ENCODE data around the gene LRR1. TPM values are rescaled to one million over a fixed set of nuclear protein-coding genes. Genes with fewer than 3 reads are reported as not detected.

Gene LRR1, protein sequence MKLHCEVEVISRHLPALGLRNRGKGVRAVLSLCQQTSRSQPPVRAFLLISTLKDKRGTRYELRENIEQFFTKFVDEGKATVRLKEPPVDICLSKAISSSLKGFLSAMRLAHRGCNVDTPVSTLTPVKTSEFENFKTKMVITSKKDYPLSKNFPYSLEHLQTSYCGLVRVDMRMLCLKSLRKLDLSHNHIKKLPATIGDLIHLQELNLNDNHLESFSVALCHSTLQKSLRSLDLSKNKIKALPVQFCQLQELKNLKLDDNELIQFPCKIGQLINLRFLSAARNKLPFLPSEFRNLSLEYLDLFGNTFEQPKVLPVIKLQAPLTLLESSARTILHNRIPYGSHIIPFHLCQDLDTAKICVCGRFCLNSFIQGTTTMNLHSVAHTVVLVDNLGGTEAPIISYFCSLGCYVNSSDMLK
- total RNA-seq = 10 to 100 TPM in 3 of 5 donors, 1 to 10 TPM in 2; 7.6 to 15.7 (median 11.4) TPM
- 12.0 TPM for total RNA-seq (2013)
- 6.7 to 49.3 (median 13.1) reads per million in 29 experiments for total RNA-seq

DNA sequence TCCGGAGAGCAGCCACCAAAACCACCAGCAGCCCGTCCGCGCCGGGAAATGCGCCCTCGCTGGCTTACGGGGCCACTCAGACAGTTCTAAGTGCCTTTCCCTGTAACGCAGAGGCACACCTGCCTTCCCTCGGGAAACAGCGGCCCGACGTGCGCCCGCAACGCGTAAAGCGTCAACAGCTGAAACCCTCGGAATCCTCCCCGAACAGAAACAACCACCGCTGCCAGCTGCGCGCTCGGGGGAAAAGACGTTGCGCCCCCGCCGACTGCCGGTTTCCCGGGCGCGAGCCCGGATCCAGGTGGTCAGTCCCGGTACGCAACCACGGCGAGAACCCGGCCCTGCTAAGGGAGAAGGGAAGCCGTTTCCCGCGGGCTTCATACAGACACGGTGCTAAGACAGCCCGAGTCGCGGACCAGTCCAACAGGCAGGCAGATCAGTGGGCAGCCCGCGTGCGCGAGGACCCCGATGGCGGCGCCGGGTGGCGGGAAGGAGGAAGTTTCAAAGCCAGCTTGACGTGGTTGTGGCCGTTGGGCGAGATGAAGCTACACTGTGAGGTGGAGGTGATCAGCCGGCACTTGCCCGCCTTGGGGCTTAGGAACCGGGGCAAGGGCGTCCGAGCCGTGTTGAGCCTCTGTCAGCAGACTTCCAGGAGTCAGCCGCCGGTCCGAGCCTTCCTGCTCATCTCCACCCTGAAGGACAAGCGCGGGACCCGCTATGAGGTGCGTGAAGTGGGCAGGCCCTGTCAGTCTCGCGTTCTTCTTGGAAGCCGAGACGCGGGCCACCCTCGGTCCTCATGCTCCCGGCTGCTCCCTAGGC is at the start of gene LRR1:
Gene LRR1 (plus strand): TSS at position 456 of the 816 bp plus-strand sequence. CDS start 81 bp downstream, at position 537.
- ChIA-PET POLR2A (interaction anchor here (0.6 to 1.8 kb wide), 7 partner anchors 13 to 332 kb away, joined by 3 to 28 read pairs (median 4); partner anchors contain the start of genes MGAT2 (in 1 of the 2), NEMF (in 1 of the 2), RPL36AL (in 1 of the 2) and RPS29 (in 1 of the 2)), CTCF (interaction anchor here (0.6 to 2.9 kb wide), 10 partner anchors 11 to 929 kb away, joined by 3 to 23 read pairs (median 4); partner anchors contain the start of genes MGAT2 (in 1 of the 2), RPL36AL (in 1 of the 2), RPS29 (in 1 of the 2) and VCPKMT (in 1 of the 2))
- H3K27ac Mint-ChIP-seq = peak within 1 kb of the TSS; percentile 95 to 98
- no peaks in the 10 kb centered on the region for H3K36me3 Mint-ChIP-seq
- Histone ChIP-seq H3K4me3 (ENCODE audit: control insufficient read depth in 1 of 2, extremely low read depth in 1 of 2, low read length in 1 of 2) (peak within 1 kb of the TSS; percentile 80), H3K27ac (ENCODE audit: low read length) (peak within 1 kb of the TSS; percentile 85), H3K4me1 (ENCODE audit: control insufficient read depth in 1 of 2, extremely low read depth in 1 of 2, insufficient read depth in 2 of 2, low read length in 2 of 2) (peaks cover 6 to 13% of the 10 kb centered on the region in 2 experiments), H3K9me3 (no peaks in the 10 kb centered on the region), H3K27me3 (replicated peaks in 1 of 2; ENCODE audit: control insufficient read depth in 2 of 2, extremely low read depth in 1 of 2, insufficient read depth in 2 of 2, low read length in 1 of 2) (no peaks in the 10 kb centered on the region), H3K36me3 (ENCODE audit: control insufficient read depth in 2 of 2, extremely low read depth in 1 of 2, insufficient read depth in 1 of 2, low read length in 1 of 2) (no peaks in the 10 kb centered on the region)
- under 1% methylated on average over 75 of the region's 77 CpGs for WGBS (ENCODE audit: insufficient coverage)
- peak within 1 kb of the TSS; percentile 93 to 98 (median 96) for H3K4me3 Mint-ChIP-seq
- peaks cover 27 to 52% (median 34%) of the 10 kb centered on the region in 3 donors for H3K4me1 Mint-ChIP-seq
- ATAC-seq (replicated peaks in 1 of 4) (peak; percentile 81 to 88 (median 85)), DNase-seq (peak; percentile 59 to 91 (median 80))
- H3K9me3 Mint-ChIP-seq = no peaks in the 10 kb centered on the region
- no peaks in the 10 kb centered on the region for H3K27me3 Mint-ChIP-seq

DNA sequence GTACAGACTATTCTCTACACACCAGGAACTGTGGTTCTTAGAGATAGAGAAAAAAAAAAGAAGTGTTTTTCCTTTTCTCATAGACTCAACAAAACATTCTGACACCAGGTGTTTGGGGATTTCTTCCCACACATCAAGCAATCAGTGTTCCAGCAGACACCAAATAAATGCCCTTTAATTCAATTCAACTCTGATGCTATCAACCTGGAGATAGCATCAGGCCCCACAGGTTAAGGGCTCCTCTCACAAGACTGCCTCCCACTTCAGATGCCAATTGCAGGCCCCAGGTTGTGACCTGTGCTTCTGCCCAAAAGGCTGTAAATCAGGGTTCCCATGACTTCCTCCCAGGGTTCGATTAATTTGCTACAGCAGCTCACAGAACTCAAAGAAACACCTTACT is 49.3 kb upstream of the LRR1 start:
- Mint-ChIP-seq H3K4me1 (no peaks in the 10 kb centered on the region), H3K36me3 (no peaks in the 10 kb centered on the region), H3K27me3 (no peaks in the 10 kb centered on the region), H3K27ac (no peak overlapping the region), H3K4me3 (no peak overlapping the region), H3K9me3 (no peaks in the 10 kb centered on the region)
- ATAC-seq (replicated peaks in 1 of 4) (no peak), DNase-seq (no peak)
- H3K27ac ChIP-seq (ENCODE audit: low read length) = no peak overlapping the region
- WGBS (ENCODE audit: insufficient coverage) = no CpG with 5 or more reads among the region's 1 CpG
- no peaks in the 10 kb centered on the region for H3K36me3 ChIP-seq (ENCODE audit: control insufficient read depth in 2 of 2, extremely low read depth in 1 of 2, insufficient read depth in 1 of 2, low read length in 1 of 2)
- POLR2A ChIA-PET = no interaction called here
- H3K4me3 ChIP-seq (ENCODE audit: control insufficient read depth in 1 of 2, extremely low read depth in 1 of 2, low read length in 1 of 2) = no peak overlapping the region
- H3K9me3 ChIP-seq = no peaks in the 10 kb centered on the region
- CTCF ChIA-PET = no interaction called here
- H3K27me3 ChIP-seq (replicated peaks in 1 of 2; ENCODE audit: control insufficient read depth in 2 of 2, extremely low read depth in 1 of 2, insufficient read depth in 2 of 2, low read length in 1 of 2) = no peaks in the 10 kb centered on the region
- H3K4me1 ChIP-seq (ENCODE audit: control insufficient read depth in 1 of 2, extremely low read depth in 1 of 2, insufficient read depth in 2 of 2, low read length in 2 of 2) = no peaks in the 10 kb centered on the region

DNA sequence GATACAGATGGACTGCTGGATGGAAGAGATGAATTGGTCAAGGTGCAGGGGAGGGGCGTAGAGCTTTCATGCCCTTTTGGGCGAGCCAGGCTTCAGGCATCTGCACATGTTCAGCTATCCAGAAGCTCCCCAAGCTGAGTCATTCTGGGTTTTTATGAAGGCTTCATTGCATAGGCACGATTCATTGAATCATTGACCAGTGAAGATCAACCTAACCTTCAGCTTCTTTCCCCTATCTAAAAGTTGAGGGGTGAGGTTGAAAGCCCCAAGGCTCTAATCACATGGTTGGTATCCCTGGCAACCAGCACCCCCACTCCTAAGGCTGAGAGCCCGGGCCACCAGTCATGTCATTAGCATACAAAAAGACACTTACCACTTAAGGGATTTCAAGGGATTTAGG is 48.9 kb upstream of the LRR1 start:
- CTCF ChIA-PET = interaction anchor here in 1 of 2 donors (1.7 kb wide), 1 partner anchor 88 kb away, joined by 3 read pairs; no protein-coding TSS in a partner anchor
- Histone ChIP-seq H3K36me3 (ENCODE audit: control insufficient read depth in 2 of 2, extremely low read depth in 1 of 2, insufficient read depth in 1 of 2, low read length in 1 of 2) (no peaks in the 10 kb centered on the region), H3K4me3 (ENCODE audit: control insufficient read depth in 1 of 2, extremely low read depth in 1 of 2, low read length in 1 of 2) (no peak overlapping the region), H3K9me3 (no peaks in the 10 kb centered on the region), H3K27me3 (replicated peaks in 1 of 2; ENCODE audit: control insufficient read depth in 2 of 2, extremely low read depth in 1 of 2, insufficient read depth in 2 of 2, low read length in 1 of 2) (no peaks in the 10 kb centered on the region), H3K4me1 (ENCODE audit: control insufficient read depth in 1 of 2, extremely low read depth in 1 of 2, insufficient read depth in 2 of 2, low read length in 2 of 2) (no peaks in the 10 kb centered on the region), H3K27ac (ENCODE audit: low read length) (no peak overlapping the region)
- H3K27me3 Mint-ChIP-seq = no peaks in the 10 kb centered on the region
- H3K27ac Mint-ChIP-seq = no peak overlapping the region
- WGBS (ENCODE audit: insufficient coverage) = 93% methylated on average over 2 of the region's 4 CpGs
- no peaks in the 10 kb centered on the region for H3K9me3 Mint-ChIP-seq
- no peak overlapping the region for H3K4me3 Mint-ChIP-seq
- no peak for ATAC-seq (replicated peaks in 1 of 4)
- DNase-seq = no peak
- H3K4me1 Mint-ChIP-seq = no peaks in the 10 kb centered on the region
- no peaks in the 10 kb centered on the region for H3K36me3 Mint-ChIP-seq
- POLR2A ChIA-PET = no interaction called here

DNA sequence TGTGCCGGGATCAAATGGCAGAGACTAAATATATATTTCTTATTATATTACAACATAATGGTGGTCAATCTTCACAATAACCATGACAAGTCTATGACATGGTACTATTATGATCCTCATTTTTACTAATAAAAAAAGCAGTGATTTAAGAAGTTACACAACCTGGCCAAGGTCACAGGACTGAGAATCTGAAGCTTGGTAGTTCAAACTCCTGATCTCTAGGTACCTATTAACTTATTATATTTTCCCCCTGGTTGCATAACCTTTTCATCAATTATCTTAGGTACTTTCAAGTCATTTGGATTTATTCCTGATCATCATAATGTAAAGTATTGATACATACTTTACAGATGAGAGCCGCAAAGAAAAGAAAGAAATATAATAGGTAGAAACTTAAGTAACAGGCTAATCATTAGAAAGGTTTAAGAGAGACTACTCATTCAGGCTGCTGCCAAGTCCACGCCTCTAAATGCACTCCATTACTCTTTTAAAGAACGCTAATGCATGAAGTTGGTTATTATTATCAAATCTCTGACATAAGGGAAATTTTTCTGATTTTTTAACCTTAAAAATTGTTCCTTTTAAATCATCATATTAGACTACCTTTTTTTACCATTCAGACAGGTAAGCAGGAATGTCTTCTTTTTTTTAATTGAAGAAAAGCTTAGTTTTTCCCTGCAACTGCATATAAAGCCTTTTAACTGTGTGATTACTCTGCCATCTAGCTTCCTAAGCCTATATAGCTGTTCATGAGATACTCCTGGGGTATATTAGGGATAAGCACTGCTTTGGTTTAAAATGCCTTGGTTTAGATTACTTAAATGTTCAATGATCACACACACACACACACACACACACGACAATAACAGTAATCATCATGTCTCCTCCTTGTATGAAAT is 48.2 kb upstream of the LRR1 start:
- H3K4me1 ChIP-seq (ENCODE audit: control insufficient read depth in 1 of 2, extremely low read depth in 1 of 2, insufficient read depth in 2 of 2, low read length in 2 of 2) = no peaks in the 10 kb centered on the region
- no peaks in the 10 kb centered on the region for H3K36me3 ChIP-seq (ENCODE audit: control insufficient read depth in 2 of 2, extremely low read depth in 1 of 2, insufficient read depth in 1 of 2, low read length in 1 of 2)
- H3K4me1 Mint-ChIP-seq = no peaks in the 10 kb centered on the region
- H3K27ac ChIP-seq (ENCODE audit: low read length) = no peak overlapping the region
- POLR2A ChIA-PET = no interaction called here
- H3K36me3 Mint-ChIP-seq = no peaks in the 10 kb centered on the region
- CTCF ChIA-PET = interaction anchor here in 1 of 2 donors (0.5 to 1.7 kb wide), 2 partner anchors 83 to 89 kb away, joined by 3 to 8 read pairs; no protein-coding TSS in a partner anchor
- H3K27ac Mint-ChIP-seq = no peak overlapping the region
- H3K27me3 Mint-ChIP-seq = no peaks in the 10 kb centered on the region
- WGBS (ENCODE audit: insufficient coverage) = no CpG with 5 or more reads among the region's 5 CpGs
- no peak for DNase-seq
- H3K4me3 ChIP-seq (ENCODE audit: control insufficient read depth in 1 of 2, extremely low read depth in 1 of 2, low read length in 1 of 2) = no peak overlapping the region
- no peaks in the 10 kb centered on the region for H3K9me3 ChIP-seq
- no peak overlapping the region for H3K4me3 Mint-ChIP-seq
- no peak for ATAC-seq (replicated peaks in 1 of 4)
- no peaks in the 10 kb centered on the region for H3K27me3 ChIP-seq (replicated peaks in 1 of 2; ENCODE audit: control insufficient read depth in 2 of 2, extremely low read depth in 1 of 2, insufficient read depth in 2 of 2, low read length in 1 of 2)
- H3K9me3 Mint-ChIP-seq = no peaks in the 10 kb centered on the region

DNA sequence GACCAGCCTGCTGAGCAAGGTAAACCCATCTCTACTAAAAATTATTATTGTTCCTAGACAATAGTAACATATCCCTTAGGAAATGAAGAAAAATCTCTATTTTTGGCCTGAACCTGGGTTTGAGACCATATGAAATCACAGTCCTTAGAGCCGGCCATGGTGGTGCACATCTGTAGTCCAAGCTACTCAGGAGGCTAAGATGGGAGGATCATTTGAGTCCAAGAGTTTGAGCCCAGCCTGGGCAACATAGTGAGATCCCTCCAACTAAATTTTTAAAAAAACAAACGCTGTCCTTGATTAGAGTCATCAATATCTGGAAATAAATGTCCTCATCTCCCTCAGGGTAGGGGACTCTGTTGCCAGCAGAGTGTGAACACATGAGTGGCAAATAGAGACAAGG is 47.2 kb upstream of the LRR1 start:
- H3K9me3 ChIP-seq = no peaks in the 10 kb centered on the region
- no peaks in the 10 kb centered on the region for H3K36me3 ChIP-seq (ENCODE audit: control insufficient read depth in 2 of 2, extremely low read depth in 1 of 2, insufficient read depth in 1 of 2, low read length in 1 of 2)
- no peak overlapping the region for H3K27ac ChIP-seq (ENCODE audit: low read length)
- Mint-ChIP-seq H3K36me3 (no peaks in the 10 kb centered on the region), H3K4me3 (no peak overlapping the region), H3K27me3 (no peaks in the 10 kb centered on the region), H3K9me3 (no peaks in the 10 kb centered on the region), H3K27ac (no peak overlapping the region), H3K4me1 (no peaks in the 10 kb centered on the region)
- H3K4me1 ChIP-seq (ENCODE audit: control insufficient read depth in 1 of 2, extremely low read depth in 1 of 2, insufficient read depth in 2 of 2, low read length in 2 of 2) = no peaks in the 10 kb centered on the region
- WGBS (ENCODE audit: insufficient coverage) = no CpG with 5 or more reads among the region's 2 CpGs
- ATAC-seq (replicated peaks in 1 of 4) (no peak), DNase-seq (no peak)
- ChIA-PET CTCF (interaction anchor here in 1 of 2 donors (1.7 kb wide), 1 partner anchor 90 kb away, joined by 3 read pairs; no protein-coding TSS in a partner anchor), POLR2A (no interaction called here)
- H3K27me3 ChIP-seq (replicated peaks in 1 of 2; ENCODE audit: control insufficient read depth in 2 of 2, extremely low read depth in 1 of 2, insufficient read depth in 2 of 2, low read length in 1 of 2) = no peaks in the 10 kb centered on the region
- no peak overlapping the region for H3K4me3 ChIP-seq (ENCODE audit: control insufficient read depth in 1 of 2, extremely low read depth in 1 of 2, low read length in 1 of 2)

Data from T-cell (primary cell).